LoVo (cell line): ENCODE measurements around the gene SLC35A4.

Experiments
- DNase-seq: peaks from one replicate; pipeline ENCODE4 v3.0.0-alpha.2; 2016; ENCODE audit warnings: low spot score

SLC35A4 gene, protein sequence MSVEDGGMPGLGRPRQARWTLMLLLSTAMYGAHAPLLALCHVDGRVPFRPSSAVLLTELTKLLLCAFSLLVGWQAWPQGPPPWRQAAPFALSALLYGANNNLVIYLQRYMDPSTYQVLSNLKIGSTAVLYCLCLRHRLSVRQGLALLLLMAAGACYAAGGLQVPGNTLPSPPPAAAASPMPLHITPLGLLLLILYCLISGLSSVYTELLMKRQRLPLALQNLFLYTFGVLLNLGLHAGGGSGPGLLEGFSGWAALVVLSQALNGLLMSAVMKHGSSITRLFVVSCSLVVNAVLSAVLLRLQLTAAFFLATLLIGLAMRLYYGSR

DNA sequence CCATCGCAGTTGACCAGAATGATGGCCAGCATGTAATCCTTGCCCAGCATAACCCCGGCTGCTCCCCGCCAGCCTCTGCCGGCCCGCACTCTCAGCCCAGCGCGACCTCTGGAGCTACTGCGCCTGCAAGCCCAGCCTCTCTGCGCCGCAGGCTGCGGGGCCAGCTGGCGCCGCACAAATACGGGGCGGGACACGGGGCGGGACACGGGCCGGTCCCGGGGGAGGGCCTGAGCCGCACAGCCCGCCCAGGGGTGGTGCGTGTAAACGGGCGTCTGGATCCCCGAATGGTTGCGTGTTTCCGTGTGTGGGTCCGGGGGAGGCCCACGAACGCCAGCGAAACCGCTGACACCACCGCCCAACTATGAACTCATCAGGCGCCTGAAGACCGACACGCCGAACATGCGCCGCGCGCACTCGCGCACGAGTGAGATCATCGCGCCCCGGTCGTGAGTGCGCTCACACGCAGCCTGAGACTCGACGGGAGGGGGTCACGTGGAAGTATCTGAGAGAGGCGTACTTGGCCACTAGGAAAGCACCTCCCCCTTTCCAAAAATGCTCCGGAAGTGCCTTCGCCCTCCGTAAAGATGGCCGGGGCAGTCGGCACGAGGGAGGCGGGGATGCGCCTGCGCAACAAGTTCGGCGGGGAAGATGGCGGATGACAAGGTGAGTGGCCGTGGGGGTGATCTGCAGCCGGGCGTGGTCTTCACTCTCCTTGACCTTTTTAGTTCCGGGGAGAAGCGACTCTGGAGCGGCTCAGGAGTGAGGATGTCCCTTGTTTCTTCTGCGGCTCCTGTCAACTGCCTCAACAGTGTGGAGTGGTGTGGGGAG lies at the start of gene SLC35A4, which contains the start of gene APBB3:
TSS of gene SLC35A4 (plus strand) at position 633 of the 828 bp plus-strand sequence. CDS start 2,342 bp downstream, outside the sequence.
TSS of gene APBB3 (minus strand) at position 403 of the 828 bp plus-strand sequence. CDS start at position 50, 353 bp downstream.
- DNase-seq = peak; percentile 99

DNA sequence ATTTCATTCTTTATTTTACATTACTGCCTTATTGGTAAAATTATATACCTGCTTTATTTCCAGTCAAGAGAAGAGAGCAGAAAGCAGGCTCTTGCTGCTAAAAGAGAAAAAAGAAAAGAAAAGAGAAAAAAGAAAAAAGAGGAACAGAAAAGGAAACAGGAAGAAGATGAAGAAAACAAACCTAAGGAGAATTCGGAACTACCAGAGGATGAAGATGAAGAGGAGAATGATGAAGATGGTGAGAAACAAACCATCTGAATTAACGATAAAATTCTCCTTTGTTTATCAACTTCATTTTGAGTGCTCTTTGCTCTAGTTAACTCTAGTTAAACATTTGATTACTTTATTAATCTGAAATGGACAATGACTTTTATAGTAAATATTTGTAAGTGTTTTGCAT lies 40.6 kb upstream of the SLC35A4 start:
- no peak for DNase-seq

DNA sequence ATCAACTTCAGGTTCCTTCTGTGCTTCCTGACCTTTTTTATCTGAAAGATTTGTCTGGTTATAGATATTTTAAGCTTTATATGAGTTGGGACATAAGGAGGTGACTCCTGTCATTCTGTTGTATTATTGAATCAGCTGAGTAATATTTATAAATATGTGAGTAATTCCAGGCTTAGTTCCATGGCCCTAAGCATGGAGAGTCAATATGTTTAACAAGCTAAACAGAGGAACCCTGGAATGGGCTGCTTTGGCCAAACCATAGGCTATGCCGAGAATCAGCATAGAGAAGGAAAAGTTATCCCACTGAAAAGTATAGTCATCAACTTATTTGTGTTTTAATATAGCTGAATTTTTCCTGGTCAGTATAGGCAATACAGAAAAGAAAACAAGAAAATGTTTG lies 24.4 kb upstream of the SLC35A4 start:
- no peak for DNase-seq

DNA sequence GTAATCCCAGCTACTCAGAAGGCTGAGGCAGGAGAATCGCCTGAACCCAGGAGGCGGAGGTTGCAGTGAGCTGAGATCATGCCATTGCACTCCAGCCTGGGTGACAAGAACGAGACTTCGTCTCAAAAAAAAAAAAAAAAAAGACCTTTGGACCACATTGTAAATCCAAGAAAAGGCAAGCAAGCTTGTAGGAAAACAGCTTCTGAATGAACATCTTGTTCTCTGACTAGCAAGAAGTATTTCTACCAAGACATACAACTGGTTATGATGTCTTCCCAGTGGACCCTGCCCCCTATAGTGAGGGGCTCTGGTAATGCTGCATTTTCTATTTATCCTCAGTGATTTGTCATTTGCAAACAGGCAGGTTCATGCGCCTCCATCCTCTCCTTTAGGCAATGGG lies 21.7 kb upstream of the SLC35A4 start:
- DNase-seq = no peak

DNA sequence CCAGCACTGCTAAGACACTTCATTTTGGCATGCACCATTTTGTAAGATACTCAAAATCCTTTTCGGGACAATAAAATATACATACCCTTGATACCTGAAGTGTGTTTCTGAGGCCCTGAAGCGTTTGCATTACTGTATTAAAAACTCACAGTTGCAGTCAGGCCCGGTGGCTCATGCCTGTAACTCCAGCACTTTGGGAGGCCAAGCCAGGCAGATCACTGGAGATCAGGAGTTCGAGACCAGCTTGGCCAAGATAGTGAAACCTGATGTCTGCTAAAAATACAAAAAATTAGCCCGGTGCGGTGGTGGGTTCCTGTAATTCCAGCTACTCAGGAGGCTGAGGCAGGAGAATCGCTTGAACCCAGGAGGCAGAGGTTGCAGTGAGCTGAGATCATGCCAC lies 19.6 kb upstream of the SLC35A4 start:
- DNase-seq = no peak

DNA sequence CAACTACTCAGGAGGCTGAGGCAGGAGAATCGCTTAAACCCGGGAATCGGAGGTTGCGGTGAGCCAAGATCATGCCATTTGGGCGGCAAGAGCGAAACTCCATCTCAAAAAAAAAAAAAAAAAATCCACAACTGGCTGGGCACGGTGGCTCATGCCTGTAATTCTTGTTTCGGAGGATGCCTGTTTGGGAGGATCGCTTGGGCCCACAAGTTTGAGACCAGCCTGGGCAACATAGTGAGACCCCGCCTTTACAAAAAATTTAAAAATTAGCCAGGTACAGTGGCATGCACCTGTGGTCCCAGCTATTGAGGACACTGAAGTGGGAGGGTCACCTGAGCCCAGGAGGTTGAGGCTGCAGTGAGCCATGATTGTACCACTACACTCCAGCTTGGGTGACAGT lies 19.0 kb upstream of the SLC35A4 start:
- no peak for DNase-seq

DNA sequence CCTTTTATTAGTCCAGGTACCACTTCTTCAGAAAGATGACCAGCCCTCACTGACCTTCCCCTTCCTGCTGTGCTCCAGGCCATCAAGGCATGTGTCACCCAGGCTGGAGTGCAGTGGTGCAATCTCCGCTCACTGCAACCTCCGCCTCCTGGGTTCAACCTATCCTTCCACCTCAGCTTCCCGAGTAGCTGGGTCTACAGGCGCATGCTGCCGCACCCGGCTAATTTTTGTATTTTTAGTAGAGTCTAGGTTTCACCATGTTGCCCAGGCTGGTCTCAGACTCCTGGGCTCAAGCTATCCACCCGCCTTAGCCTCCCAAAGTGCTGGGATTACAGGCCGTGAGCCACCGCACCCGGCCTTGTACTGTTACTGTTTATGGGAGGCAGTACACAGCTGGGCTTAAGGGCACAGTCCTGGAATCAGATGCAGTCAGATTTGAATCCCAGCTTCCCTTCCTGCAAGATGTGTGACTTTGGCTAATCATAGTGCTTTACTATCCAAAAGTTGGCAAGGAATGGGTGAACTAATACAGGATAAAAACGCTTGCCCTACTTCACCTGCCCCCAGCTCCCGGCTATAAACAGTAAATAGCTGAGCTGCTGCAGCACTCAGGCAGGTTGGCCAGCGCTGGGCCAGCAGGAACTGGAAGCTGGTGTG lies 17.6 kb upstream of the SLC35A4 start:
- no peak for DNase-seq

DNA sequence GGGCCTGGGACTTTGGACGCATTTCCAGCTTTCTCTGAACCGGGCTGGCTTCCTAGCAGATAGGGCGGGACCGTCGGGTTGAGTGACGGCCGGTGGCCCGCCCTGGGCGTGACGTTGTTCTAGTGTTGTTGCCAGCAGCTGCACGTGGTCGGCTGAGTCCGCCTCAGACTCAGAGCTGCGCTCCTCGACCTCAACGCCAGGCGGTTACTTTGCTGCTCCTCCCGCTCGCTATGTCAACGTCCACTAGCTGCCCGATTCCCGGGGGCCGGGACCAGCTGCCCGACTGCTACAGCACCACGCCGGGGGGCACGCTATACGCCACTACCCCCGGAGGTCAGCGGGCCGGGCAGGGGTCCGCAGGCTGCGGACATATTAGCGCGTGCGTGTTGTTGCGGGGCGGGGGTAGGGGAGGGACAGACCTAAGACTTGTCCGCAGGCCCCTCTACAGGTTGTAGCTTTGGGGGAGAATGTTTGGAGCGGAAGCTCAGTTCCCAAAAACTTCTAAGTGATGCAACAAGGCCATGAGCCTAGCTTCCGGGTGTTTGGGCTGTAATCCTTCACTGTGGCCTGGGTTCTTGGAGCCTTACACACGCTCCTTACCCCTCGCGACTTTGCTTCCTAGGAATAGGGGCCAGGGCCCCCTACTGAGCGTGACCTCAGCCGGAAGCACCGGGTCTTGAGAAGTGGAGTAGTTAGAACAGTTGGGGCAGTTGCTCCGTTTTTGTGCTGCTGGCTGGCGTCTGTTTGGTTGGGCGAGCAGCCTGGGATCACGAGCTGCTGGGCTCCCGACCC lies 16.9 kb upstream of the SLC35A4 start, which contains the start of gene EIF4EBP3:
TSS of gene EIF4EBP3 (plus strand) at position 155 of the 792 bp plus-strand sequence. CDS start at position 231, 76 bp downstream.
- DNase-seq = peak; percentile 98

DNA sequence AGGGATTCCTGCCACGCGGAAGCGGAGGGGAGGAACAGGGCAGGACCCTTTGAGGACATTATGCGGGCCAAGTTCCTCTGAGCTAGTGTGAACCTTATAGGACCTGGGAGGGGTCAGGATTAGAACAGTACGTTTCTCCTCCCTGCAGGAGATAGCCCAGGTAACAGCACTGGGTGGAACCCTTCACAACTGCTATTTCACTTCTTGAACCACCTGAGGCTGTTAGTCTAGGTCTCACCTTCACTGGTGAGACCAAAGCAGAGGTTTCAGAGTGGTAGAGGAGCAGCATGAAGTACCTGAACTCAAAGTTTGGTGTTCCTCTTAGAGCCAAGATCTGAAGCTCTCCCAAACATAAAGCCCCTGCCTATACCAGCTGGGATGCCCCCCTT lies 16.3 kb upstream of the SLC35A4 start:
- DNase-seq = no peak

DNA sequence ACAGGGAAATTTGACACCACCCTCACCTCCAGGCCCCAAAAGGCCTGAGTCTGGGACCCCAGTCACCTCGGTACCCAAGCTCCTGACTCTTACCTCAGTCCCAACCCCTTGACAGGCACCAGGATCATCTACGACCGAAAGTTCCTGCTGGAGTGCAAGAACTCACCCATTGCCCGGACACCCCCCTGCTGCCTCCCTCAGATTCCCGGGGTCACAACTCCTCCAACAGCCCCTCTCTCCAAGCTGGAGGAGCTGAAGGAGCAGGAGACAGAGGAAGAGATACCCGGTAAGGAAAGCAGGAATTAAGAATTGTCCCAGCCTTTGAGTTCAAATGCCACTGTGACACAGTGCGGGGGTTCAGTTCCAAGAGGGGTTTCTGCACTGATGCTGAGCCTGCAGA lies 15.8 kb upstream of the SLC35A4 start:
- no peak for DNase-seq

DNA sequence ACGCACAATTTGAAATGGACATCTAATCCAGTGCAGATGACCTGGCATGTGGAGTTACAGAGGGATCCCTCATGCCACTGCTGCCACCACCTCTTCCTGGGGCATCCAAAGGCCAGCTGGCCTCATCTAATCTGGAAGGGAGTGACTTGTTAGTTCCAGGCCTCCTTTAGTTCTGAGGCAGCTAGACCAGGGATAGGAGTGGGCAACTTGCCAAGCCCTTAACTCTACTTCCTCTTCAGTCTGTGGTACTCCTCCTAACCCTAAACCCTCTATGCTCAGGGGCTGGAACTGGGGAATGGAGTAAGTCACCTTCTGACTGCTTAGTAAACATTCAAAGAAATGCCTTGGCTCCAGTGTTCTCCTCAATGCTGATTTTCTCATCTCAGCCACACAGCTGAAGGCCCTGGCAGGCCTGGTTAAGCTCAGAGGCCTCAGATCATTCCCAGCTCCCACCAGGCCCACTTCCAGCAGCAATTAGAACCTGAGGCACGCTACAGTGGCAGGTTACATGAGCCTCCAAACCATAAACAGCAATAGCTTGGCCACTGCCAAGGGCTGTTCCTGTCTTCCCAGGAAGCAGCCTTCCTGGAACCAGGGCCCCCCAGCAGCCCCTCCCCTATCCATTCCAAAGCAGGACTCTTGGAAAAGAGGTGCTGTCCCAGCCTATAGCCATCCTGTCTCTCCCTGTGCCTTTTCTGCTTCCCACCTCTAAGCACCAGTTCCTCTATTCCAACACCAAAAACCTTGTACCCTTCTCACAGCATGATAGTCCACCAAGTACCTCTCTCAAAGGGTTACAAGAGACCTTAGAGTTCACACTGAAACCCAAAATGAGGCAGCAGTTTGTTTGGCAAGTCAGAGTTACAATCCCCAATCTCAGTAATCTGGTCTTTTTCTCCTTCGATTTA lies 15.1 kb upstream of the SLC35A4 start:
- peak; percentile 67 for DNase-seq

DNA sequence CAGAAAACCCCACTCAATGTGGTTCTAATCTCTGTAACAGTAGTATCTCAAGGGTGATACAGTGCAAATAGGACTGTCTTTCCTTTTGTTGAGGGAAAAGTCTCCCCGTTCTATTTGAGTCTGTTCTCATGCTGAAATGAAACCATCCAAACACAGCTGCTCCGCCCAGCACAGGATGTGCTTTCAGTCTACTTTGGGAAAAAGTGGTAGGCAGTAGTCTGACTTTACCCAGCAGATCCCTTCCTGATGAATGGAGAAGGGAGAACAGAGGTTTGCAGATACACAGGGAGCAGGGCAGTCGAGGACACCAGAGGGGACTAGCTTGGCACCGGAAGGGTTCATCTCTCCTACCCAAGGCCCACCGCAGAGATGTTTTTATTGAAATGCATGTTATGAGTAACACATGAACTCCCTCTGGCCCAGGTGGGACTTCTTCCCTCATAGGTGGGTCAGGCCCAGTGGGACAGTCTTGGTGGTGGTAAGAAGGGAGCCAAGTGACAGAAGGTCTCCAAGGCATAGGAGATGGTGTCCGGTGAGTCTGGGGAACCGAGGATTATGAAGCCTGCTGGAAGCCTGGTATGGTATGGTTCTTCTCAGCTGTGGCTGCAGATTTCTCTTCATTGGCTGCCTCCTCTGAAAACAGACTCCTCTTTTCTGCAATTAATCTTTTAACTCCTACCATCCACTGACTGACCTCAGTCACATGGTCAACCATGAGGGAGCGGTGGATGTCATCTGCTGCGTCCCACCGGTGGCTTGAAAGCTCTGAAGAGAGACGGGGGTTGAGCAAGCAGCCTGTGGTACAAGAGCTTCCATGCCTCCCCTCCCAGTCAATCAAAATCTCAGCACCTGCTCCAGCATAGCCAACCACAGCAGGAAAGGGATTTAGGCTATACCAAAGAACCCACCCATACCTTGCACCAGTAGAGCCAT lies 14.2 kb upstream of the SLC35A4 start:
- no peak for DNase-seq

DNA sequence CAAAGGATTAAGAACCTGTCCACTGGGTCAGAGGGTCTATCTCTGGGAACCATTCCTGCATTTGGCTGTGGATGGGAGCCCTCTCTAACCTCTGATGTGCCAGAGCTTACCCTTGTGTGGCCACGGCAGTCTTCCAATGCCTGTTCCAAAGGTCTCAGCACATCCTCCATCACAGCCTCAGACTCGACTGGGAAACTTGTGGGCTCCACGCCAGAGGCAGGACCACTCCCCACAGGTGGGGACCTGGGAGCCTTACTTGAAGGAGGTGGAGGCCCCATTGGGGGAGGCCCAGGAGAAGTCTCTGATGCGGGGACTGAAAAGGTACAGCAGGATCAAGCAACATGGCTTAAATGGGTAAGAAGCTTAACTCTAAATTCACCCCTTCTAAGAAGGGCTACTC lies 12.8 kb upstream of the SLC35A4 start:
- no peak for DNase-seq

DNA sequence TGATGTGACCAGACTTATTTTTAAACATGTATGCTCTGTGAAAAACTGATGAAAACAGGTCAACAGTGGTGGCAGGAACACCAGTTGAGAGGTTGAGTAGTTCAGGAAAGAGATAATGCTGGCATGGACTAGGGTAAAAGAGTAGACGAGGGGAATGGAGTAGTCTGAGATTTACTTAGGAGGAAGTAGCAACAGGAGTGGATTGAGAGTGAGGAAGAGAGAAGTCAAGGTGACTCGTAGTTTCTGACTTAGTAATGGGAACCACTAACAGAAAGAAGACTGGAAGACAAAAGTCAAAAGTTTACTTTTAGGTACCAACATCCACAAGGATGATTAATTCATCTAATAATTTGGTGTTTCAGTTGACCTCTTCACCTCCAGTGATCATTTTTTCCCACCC lies 11.0 kb upstream of the SLC35A4 start:
- no peak for DNase-seq

DNA sequence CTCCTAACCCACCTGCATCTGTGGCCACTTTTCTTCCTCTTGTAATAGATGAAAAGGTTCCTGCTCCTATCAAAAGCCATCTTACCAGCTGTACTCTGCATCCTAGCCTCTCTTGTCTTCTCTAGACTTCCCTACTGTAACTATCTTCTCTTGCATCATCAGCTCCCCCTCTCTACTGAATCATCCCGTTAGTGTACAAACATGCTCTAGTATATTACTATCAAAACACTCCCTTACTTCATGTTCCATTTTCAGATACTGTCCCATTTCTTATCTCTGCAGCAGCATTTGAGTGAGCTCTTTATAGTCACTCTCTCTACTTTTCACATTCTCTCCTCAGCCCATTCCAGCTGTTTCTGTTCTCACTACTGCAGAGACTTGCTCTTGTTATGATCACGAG lies 10.2 kb upstream of the SLC35A4 start:
- no peak for DNase-seq

DNA sequence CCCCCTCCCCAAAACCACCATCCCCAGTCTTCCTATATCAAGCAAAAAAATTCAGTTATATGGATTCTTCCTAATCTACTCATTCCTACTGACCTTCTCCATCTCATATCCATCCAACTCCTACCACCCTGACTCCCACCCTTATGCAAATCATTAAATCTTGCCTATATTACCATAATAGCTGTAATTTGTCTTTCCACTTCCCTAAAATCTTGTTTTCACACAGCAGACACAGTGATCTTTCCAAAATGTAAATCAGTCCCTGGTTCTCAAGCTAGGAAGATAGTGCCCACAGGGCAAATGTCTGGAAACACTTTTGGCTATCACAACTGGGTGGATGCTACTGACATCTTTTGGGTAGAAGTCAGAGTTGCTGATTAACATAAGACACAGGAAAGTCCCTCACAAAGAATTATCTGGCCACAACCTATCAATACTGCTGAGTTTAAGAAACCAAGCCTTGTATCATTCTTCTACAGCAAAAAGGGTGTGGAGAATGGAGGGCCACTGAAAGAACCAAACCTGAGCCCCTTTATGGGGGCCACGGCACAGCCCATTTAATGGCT lies 8.8 kb upstream of the SLC35A4 start:
- DNase-seq = no peak

DNA sequence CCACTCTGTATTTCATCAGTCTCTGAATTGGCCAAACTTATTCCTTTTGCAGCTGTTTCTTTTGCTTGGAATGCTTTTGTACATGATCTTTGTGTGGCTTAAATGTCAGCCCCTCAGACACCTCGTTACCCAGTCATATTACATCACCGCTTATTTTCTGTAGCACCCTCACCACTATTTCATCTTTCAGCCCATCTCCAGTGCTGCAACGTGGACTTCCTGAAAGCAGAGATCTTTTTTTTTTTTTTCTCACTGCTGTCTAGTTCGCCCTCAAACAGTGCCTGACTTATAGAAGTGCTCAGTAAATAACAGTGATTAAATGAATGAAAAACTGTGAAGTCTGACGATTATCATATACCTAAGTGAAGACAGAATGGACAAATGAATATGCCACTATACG lies 8.2 kb upstream of the SLC35A4 start:
- DNase-seq = no peak

DNA sequence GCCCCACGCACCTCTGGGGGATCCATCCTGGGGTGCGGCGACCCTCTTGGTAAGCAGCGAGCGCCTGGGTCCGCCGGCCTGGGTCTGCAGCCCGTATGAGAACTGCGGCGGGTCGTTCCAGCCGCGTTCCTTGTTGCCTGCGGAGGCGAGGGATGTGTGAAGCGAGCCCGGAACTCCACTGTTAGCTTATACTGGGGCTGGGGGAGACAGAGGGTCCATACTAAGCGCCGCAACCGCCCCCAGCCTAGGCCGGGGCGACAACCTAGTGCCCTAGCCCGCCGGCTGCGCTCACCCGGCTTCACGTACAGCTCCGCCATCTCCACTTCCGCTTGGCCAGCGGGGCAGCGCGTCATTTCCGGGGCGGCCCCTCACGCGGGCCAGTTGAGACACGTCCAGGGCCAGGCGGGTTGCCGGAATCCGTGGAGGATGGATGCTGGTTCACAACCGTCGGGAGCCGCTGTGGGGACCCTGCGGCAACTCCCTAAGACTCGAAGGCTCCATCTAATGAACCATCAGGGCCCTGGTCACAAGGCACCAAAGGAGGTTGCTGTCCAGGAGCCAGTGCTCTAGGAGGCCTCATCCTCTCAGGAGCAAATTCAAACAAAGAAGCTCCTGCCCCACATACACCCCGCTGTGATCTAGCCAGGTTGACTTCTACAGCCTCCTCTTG lies 7.4 kb upstream of the SLC35A4 start, which contains the start of gene SRA1:
TSS of gene SRA1 (minus strand) at position 338 of the 670 bp plus-strand sequence. CDS start at position 317, 21 bp downstream.
- DNase-seq = peak; percentile 95

DNA sequence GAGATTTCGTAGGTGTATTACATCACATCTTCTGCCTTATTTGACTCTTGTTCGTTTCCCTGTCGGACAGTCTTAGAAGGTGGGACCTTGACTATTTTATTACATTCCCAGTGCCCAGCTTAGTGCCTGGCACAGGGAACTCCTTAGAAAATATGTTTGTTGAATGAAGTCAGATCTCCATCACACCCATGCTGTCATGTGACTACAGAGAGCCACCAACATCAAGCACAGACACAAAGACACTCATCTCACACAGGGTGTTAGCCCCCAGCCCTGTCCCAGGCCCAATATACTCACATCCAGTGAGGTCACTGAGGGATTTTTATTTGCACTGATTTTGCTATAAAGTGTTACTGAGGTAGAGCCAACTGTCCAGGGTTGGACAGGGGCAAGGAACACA lies 6.7 kb upstream of the SLC35A4 start:
- DNase-seq = no peak
